ENCODE data around the gene SLC25A13.

SLC25A13 gene

GRCh38 chr7:96152706-96153105, 169.2 kb downstream of the SLC25A13 start:
- DNase-seq (ENCODE audit: low spot score): no peak

- no peak for DNase-seq (ENCODE audit: low spot score)
Observed at GRCh38 chr7:96151889-96152288, 170.0 kb downstream of the SLC25A13 start.

GRCh38 chr7:96144260-96144526, 177.7 kb downstream of the SLC25A13 start:
- DNase-seq (ENCODE audit: low spot score): no peak

GRCh38 chr7:96143495-96144259, 178.2 kb downstream of the SLC25A13 start:
- no peak for DNase-seq (ENCODE audit: low spot score)

GRCh38 chr7:96136600-96137239, 185.2 kb downstream of the SLC25A13 start:
- no peak for DNase-seq (ENCODE audit: low spot score)

GRCh38 chr7:96135241-96135640, 186.7 kb downstream of the SLC25A13 start:
- DNase-seq (ENCODE audit: low spot score): no peak

GRCh38 chr7:96131525-96131924, 190.4 kb downstream of the SLC25A13 start:
- no peak for DNase-seq (ENCODE audit: low spot score)

GRCh38 chr7:96127746-96128145, 194.2 kb downstream of the SLC25A13 start:
- no peak for DNase-seq (ENCODE audit: low spot score)

GRCh38 chr7:96126382-96126781, 195.5 kb downstream of the SLC25A13 start:
- DNase-seq (ENCODE audit: low spot score): no peak

GRCh38 chr7:96122746-96123145, 199.2 kb downstream of the SLC25A13 start:
- no peak for DNase-seq (ENCODE audit: low spot score)

GRCh38 chr7:96121752-96122151, 200.1 kb downstream of the SLC25A13 start:
- no peak for DNase-seq (ENCODE audit: low spot score)

- DNase-seq (ENCODE audit: low spot score): no peak
Observed at GRCh38 chr7:96120445-96121225, 201.3 kb downstream of the SLC25A13 start.

GRCh38 chr7:96118449-96119001, 203.4 kb downstream of the SLC25A13 start:
- no peak for DNase-seq (ENCODE audit: low spot score)

GRCh38 chr7:96116173-96116572, 205.7 kb downstream of the SLC25A13 start:
- no peak for DNase-seq (ENCODE audit: low spot score)

- DNase-seq (ENCODE audit: low spot score): no peak
Observed at GRCh38 chr7:96114190-96114589, 207.7 kb downstream of the SLC25A13 start.

GRCh38 chr7:96111405-96111804, 210.5 kb downstream of the SLC25A13 start:
- no peak for DNase-seq (ENCODE audit: low spot score)

- DNase-seq (ENCODE audit: low spot score): no peak
Observed at GRCh38 chr7:96104984-96105383, 216.9 kb downstream of the SLC25A13 start.

GRCh38 chr7:96102096-96102811, 219.6 kb downstream of the SLC25A13 start:
- DNase-seq (ENCODE audit: low spot score): no peak

GRCh38 chr7:96100737-96101136, 221.2 kb downstream of the SLC25A13 start:
- no peak for DNase-seq (ENCODE audit: low spot score)

- DNase-seq (ENCODE audit: low spot score): no peak
Observed at GRCh38 chr7:96097835-96098234, 224.1 kb downstream of the SLC25A13 start.

GRCh38 chr7:96093435-96093834, 228.5 kb downstream of the SLC25A13 start:
- DNase-seq (ENCODE audit: low spot score): peak; percentile 72

GRCh38 chr7:96090756-96091155, 231.1 kb downstream of the SLC25A13 start:
- DNase-seq (ENCODE audit: low spot score): no peak

Measured in COLO829 (cell line).